ENCODE results near the gene PSPH.

DNA sequence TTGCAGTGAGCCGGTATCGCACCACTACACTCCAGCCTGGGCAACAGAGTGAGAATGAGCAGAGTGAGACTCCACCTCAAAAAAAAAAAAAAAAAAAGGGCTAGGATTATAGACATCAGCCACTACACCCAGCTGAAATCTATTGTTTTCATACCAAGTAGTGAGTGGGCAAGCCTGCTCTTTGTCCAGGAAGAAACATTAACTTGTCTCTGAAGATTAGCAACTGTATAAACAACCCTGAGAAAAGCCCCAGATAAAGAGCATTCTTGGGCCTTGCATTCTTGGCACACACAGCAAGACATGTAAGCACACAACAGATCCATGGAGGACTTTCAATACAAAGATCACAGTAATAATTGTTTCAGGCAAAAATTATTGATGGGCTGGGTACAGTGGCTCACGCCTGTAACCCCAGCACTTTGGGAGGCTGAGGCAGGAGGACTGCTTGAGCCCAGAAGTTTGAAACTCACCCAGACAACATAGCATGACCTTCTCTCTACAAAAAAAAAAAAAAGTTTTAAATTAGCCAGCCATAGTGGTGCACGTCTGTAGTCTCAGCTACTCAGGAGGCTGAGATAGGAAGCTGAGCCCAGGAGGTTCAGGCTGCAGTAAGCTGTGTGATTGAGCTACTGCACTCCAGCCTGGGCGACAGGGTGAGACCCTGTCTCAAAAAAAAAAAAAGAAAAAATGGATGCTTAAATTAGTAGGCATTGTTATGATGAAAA lies 4.4 kb downstream of the PSPH start:
- no peak for TF ChIP-seq ZNF274 (IDR thresholded peaks at IDR 0.05; ENCODE audit: low read depth, low read length)
- TF ChIP-seq YY1 (IDR thresholded peaks at IDR 0.05; ENCODE audit: insufficient read depth, insufficient read length) = no peak
- no peak for TF ChIP-seq SUZ12 (IDR thresholded peaks at IDR 0.05; ENCODE audit: extremely low read depth, insufficient read depth, insufficient read length)
